Endothelial cell of umbilical vein (primary cell): ENCODE measurements around the gene SPTBN5.

Source experiments
- CTCF ChIP-seq, 2 donors: IDR thresholded peaks; 1 replicate in 1 of 2; 2 replicates in 1 of 2; pipeline ENCODE4 v1.5.1; 2011; ENCODE audit warnings: low read length in 2 of 2, mild to moderate bottlenecking in 2 of 2, moderate library complexity in 2 of 2, control low read depth in 1 of 2, inconsistent platforms in 1 of 2, low read depth in 1 of 2; ENCODE audit not compliant: insufficient read depth in 1 of 2; ENCODE audit errors: extremely low read depth in 1 of 2
- POLR2AphosphoS5 ChIP-seq: IDR thresholded peaks from 2 replicates; pipeline ENCODE4 v1.6.1; 2012; ENCODE audit warnings: low read depth, mild to moderate bottlenecking, control low read depth, low read length, moderate library complexity; ENCODE audit not compliant: insufficient read depth

- TF ChIP-seq CTCF (IDR thresholded peaks at IDR 0.05; ENCODE audit: extremely low read depth in 1 of 2, insufficient read depth in 1 of 2, low read depth in 1 of 2, low read length in 2 of 2) (no peak), POLR2AphosphoS5 (no peak)
These were observed 41.7 kb upstream of the SPTBN5 start for GRCh38 chr15:41935566-41936020.
